Measurements from ENCODE around the gene BLVRB. TPM values are rescaled to one million over a fixed set of nuclear protein-coding genes. Genes with fewer than 3 reads are reported as not detected.

Gene BLVRB
- total RNA-seq, 1 donor from 2014 or later: 32.2 TPM

DNA sequence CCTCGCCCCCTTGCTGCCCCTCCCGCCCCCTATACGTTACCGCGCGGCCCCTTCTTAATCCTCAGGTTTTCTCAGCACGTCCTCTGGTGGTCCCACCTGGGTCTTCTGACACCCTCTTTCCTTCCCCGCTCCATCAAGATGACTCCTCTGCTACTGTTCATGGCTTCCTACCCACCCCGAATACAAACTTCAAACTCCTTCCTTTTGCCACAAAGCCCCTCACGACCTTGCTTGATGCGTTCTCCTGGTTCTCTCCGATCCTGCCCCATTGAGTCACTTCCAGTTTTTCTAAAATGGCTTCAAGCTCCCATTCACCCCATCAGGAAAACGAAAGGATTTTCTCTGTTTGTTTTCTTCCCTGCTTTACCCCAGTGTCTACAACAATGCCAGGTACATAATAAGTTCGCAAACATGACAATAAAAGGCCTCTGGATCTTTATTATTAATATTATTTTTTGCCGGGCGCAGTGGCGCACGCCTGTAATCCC, 20.7 kb downstream of the BLVRB start:
- no peaks in the 10 kb centered on the region for H3K9me3 Mint-ChIP-seq
- DNase-seq (ENCODE audit: extremely low spot score, unreplicated experiment): no peak
- H3K27me3 Mint-ChIP-seq: no peaks in the 10 kb centered on the region
- peak overlapping the region; percentile 97 for H3K27ac Mint-ChIP-seq
- peak; percentile 24 for TF ChIP-seq CTCF (conservative IDR thresholded peaks at IDR 0.05)
- peaks cover 8% of the 10 kb centered on the region for H3K36me3 Mint-ChIP-seq
- peaks cover 22% of the 10 kb centered on the region for H3K4me1 Mint-ChIP-seq (ENCODE audit: unreplicated experiment)
- H3K4me3 Mint-ChIP-seq: peak overlapping the region; percentile 98

- no peaks in the 10 kb centered on the region for H3K27me3 Mint-ChIP-seq
- no peak for TF ChIP-seq CTCF (conservative IDR thresholded peaks at IDR 0.05)
- H3K27ac Mint-ChIP-seq: peak within 1 kb of the TSS; percentile 97
- peaks cover 8% of the 10 kb centered on the region for H3K36me3 Mint-ChIP-seq
- H3K4me3 Mint-ChIP-seq: peak within 1 kb of the TSS; percentile 98
- no peaks in the 10 kb centered on the region for H3K9me3 Mint-ChIP-seq
- H3K4me1 Mint-ChIP-seq (ENCODE audit: unreplicated experiment): peaks cover 27% of the 10 kb centered on the region
- peak; percentile 99 for DNase-seq (ENCODE audit: extremely low spot score, unreplicated experiment)
Observed at GRCh38 chr19:40444000-40444824, 21.3 kb downstream of the BLVRB start, which contains the start of gene SERTAD3. Gene SERTAD3, minus strand, starts transcription at chr19:40444335. Its CDS starts 2,255 bp downstream, at chr19:40442080.

DNA sequence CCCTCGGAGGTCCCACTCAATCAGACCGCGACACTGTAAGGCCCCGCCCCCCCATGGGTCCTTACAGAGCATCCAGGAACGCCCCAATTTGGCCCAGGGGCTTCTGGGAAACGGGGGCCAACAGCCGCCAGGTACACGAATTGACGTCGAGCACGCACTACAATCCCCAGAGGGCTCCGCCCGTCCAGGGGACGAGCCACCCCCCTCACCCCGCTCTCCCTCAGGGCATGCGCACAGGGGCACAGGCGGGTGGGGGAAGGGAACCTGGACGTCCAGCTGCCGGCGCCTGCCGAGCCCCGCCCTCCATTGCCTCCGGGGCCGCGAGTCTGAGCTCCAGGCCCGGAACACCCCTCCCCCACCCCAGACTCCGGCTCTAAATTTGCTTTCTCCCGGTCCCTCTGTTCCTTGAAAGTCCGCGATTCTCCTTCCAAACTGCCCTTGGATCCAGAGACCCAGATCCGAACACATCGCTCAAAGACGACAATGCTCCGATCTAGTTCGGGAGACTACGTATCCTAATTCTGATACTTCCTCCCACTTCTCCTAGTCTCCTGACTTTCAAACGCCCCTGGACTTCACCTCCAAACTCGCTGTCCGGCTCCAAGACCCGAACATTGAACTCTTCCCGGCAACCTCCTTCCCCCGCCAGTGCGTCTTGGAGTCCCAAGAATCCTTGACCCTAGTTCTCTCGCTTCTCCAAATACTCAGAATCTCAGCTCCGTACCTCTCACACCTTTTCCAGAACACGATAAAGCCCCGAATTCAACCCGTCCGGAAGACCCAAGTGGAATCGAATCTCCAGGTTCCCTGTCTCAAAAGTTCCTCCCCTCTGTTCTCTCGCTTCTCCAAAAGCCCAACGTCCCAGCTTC, 22.2 kb downstream of the BLVRB start:
- Mint-ChIP-seq H3K27me3 (no peaks in the 10 kb centered on the region), H3K36me3 (peaks cover 9% of the 10 kb centered on the region), H3K4me1 (ENCODE audit: unreplicated experiment) (peaks cover 27% of the 10 kb centered on the region), H3K4me3 (peak overlapping the region; percentile 98), H3K27ac (peak overlapping the region; percentile 97), H3K9me3 (no peaks in the 10 kb centered on the region)
- peak; percentile 98 for DNase-seq (ENCODE audit: extremely low spot score, unreplicated experiment)
- no peak for TF ChIP-seq CTCF (conservative IDR thresholded peaks at IDR 0.05)

DNA sequence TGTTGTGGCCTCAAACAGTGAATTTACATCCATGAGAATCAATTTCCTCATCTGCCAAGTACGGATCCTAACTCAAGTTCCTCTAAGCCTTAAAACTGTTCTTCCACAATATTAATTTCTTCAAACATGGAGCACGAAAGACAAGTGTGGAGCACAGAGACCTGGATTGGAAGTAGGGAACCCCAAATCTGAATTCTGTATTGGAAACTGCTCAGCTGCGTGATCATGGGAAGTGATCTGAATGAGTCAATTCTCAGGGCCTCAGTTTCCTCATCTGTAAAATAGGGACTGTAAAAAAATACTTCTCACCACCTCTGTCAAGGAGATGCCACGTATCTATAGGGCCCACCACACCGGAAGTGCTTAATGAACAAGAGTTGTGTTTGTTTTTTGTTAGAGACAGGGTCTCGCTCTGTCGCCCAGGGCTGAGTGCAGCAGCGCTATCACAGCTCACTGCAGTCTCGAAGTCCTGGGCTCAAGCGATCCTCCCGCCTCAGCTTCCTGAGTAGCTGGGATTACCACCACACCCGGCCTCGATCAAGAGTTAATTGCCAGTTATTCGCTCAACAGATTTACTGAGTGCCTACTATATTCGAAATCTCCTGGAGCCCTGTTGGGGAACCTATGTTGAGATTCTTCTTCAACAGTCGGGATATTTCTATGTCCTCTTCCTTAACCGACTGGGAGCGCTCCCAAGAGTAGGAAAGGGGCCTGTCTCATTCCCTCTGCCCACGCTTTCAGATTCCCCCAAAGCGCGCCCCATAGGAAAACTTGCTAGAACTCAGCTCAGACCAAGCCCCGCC, 23.0 kb downstream of the BLVRB start:
- peaks cover 12% of the 10 kb centered on the region for H3K36me3 Mint-ChIP-seq
- peak overlapping the region; percentile 97 for H3K27ac Mint-ChIP-seq
- no peaks in the 10 kb centered on the region for H3K27me3 Mint-ChIP-seq
- no peak for TF ChIP-seq CTCF (conservative IDR thresholded peaks at IDR 0.05)
- H3K4me1 Mint-ChIP-seq (ENCODE audit: unreplicated experiment): peaks cover 27% of the 10 kb centered on the region
- peak overlapping the region; percentile 98 for H3K4me3 Mint-ChIP-seq
- H3K9me3 Mint-ChIP-seq: no peaks in the 10 kb centered on the region
- no peak for DNase-seq (ENCODE audit: extremely low spot score, unreplicated experiment)

- TF ChIP-seq CTCF (conservative IDR thresholded peaks at IDR 0.05): no peak
- Mint-ChIP-seq H3K4me1 (ENCODE audit: unreplicated experiment) (peaks cover 27% of the 10 kb centered on the region), H3K4me3 (peak overlapping the region; percentile 98), H3K36me3 (peaks cover 12% of the 10 kb centered on the region), H3K27me3 (no peaks in the 10 kb centered on the region), H3K27ac (peak overlapping the region; percentile 97), H3K9me3 (no peaks in the 10 kb centered on the region)
- no peak for DNase-seq (ENCODE audit: extremely low spot score, unreplicated experiment)
Observed at GRCh38 chr19:40441719-40442253, 23.8 kb downstream of the BLVRB start.
